Liver (tissue), 9 donors: Measurements from ENCODE around the gene CCDC196. TPM values are rescaled to one million over a fixed set of nuclear protein-coding genes. Genes with fewer than 3 reads are reported as not detected.

Experiments used
- DNase-seq: peaks from one replicate; pipeline ENCODE4 v3.0.0-alpha.2; 2017; ENCODE audit warnings: low spot score
- H3K27ac ChIP-seq, 2 donors: one replicate each; pipeline ENCODE4 v1.7.0; 2013; ENCODE audit warnings: inconsistent platforms in 2 of 2, low read length in 2 of 2, control low read depth in 1 of 2, low read depth in 1 of 2, mild to moderate bottlenecking in 1 of 2
- H3K27me3 ChIP-seq, 4 donors: one replicate each; pipeline versions ENCODE4 v1.6.1 to v1.7.0; 2013; ENCODE audit warnings: low read length in 3 of 4, inconsistent platforms in 1 of 4, mild to moderate bottlenecking in 1 of 4, moderate library complexity in 1 of 4; ENCODE audit not compliant: control insufficient read depth in 4 of 4, insufficient read depth in 4 of 4
- H3K36me3 ChIP-seq, 4 donors: one replicate each; pipeline versions ENCODE4 v1.6.1 to v1.7.0; 2013; ENCODE audit warnings: low read length in 3 of 4, mild to moderate bottlenecking in 3 of 4, low read depth in 1 of 4, moderate library complexity in 1 of 4; ENCODE audit not compliant: control insufficient read depth in 4 of 4, insufficient read depth in 3 of 4
- H3K4me1 ChIP-seq, 4 donors: one replicate each; pipeline versions ENCODE4 v1.6.1 to v1.7.0; 2013; ENCODE audit warnings: low read length in 3 of 4, mild to moderate bottlenecking in 3 of 4, moderate library complexity in 1 of 4; ENCODE audit not compliant: control insufficient read depth in 4 of 4, insufficient read depth in 4 of 4
- H3K4me3 ChIP-seq, 3 donors: one replicate each; pipeline versions ENCODE4 v1.6.1 to v1.7.0; 2013; ENCODE audit warnings: low read length in 3 of 3, control low read depth in 1 of 3, low read depth in 1 of 3, mild to moderate bottlenecking in 1 of 3
- H3K9ac ChIP-seq, 2 donors: one replicate each; pipeline ENCODE4 v1.7.0; 2013; ENCODE audit warnings: low read length in 2 of 2, mild to moderate bottlenecking in 2 of 2, moderate library complexity in 2 of 2, control low read depth in 1 of 2, low read depth in 1 of 2
- H3K9me3 ChIP-seq, 4 donors: one replicate each; pipeline versions ENCODE4 v1.6.1 to v1.7.0; 2013; ENCODE audit warnings: low read length in 3 of 4; ENCODE audit not compliant: control insufficient read depth in 4 of 4
- ATF3 ChIP-seq: IDR thresholded peaks from 2 replicates; pipeline ENCODE4 v1.6.1; 2016; ENCODE audit warnings: antibody characterized with exemption
- CTCF ChIP-seq: fragments of 150-350 bp; IDR thresholded peaks from 2 replicates; pipeline ENCODE4 v1.5.1; 2017; ENCODE audit warnings: improper control_type of control experiment, low read depth, low read length; ENCODE audit not compliant: missing input control
- EGR1 ChIP-seq, 2 donors: IDR thresholded peaks; 2 replicates each; pipeline ENCODE4 v1.6.1; 2016 to 2018; ENCODE audit warnings: antibody characterized with exemption in 2 of 2, low read depth in 2 of 2
- FOXA1 ChIP-seq: IDR thresholded peaks from 2 replicates; pipeline ENCODE4 v1.6.1; 2016; ENCODE audit warnings: antibody characterized with exemption
- FOXA2 ChIP-seq: IDR thresholded peaks from 2 replicates; pipeline ENCODE4 v1.6.1; 2016; ENCODE audit warnings: antibody characterized with exemption
- GABPA ChIP-seq, 2 donors: IDR thresholded peaks in 1 of 2; conservative IDR thresholded peaks in 1 of 2; 2 replicates each; pipeline ENCODE4 v1.6.1; 2016; ENCODE audit warnings: antibody characterized with exemption in 2 of 2, mild to moderate bottlenecking in 1 of 2, moderate library complexity in 1 of 2
- HNF4A ChIP-seq, 2 donors: conservative IDR thresholded peaks; 2 replicates each; pipeline ENCODE4 v1.6.1; 2016; ENCODE audit warnings: antibody characterized with exemption in 2 of 2, mild to moderate bottlenecking in 2 of 2
- HNF4G ChIP-seq: IDR thresholded peaks from 2 replicates; pipeline ENCODE4 v1.6.1; 2016; ENCODE audit warnings: antibody characterized with exemption
- JUND ChIP-seq, 2 donors: IDR thresholded peaks; 2 replicates each; pipeline ENCODE4 v1.6.1; 2016; ENCODE audit warnings: antibody characterized with exemption in 2 of 2
- NR2F2 ChIP-seq: IDR thresholded peaks from 2 replicates; pipeline ENCODE4 v1.6.1; 2016; ENCODE audit warnings: antibody characterized with exemption
- RAD21 ChIP-seq, 2 donors: IDR thresholded peaks; 2 replicates each; pipeline ENCODE4 v1.6.1; 2016; ENCODE audit warnings: antibody characterized with exemption in 2 of 2, mild to moderate bottlenecking in 2 of 2
- RXRA ChIP-seq, 2 donors: IDR thresholded peaks; 2 replicates each; pipeline ENCODE4 v1.6.1; 2017 to 2018; ENCODE audit warnings: antibody characterized with exemption in 2 of 2, mild to moderate bottlenecking in 1 of 2
- SP1 ChIP-seq: IDR thresholded peaks from 2 replicates; pipeline ENCODE4 v1.6.1; 2018; ENCODE audit warnings: antibody characterized with exemption, mild to moderate bottlenecking
- TAF1 ChIP-seq: conservative IDR thresholded peaks from 2 replicates; pipeline ENCODE4 v1.6.1; 2016; ENCODE audit warnings: antibody characterized with exemption, mild to moderate bottlenecking
- YY1 ChIP-seq: IDR thresholded peaks from 2 replicates; pipeline ENCODE4 v1.6.1; 2016; ENCODE audit warnings: antibody characterized with exemption, mild to moderate bottlenecking
- ZBTB33 ChIP-seq: IDR thresholded peaks from 2 replicates; pipeline ENCODE4 v1.6.1; 2016; ENCODE audit warnings: antibody characterized with exemption
- WGBS: extraction: QIAGEN DNeasy Blood & Tissue Kit; methylation state at CpG from one replicate; pipeline ENCODE4 v1.1.7; 2013; 5-methylcytosine and 5-hydroxymethylcytosine counted together
- polyA plus RNA-seq, 2 donors: library from polyadenylated mRNA; stranded (reverse) in 1 of 2; unstranded in 1 of 2; fragments of 200-250 nt in 1 of 2; fragments of >200 nt in 1 of 2; fragmentation: Nextera tagmentation in 1 of 2; extraction: Ambion mirVana in 1 of 2; gene quantifications; one replicate each; pipeline versions ENCODE4 v1.2.1 to v1.2.3, GENCODE V29; 2013 to 2015
- total RNA-seq, 2 donors: library from RNA; depleted of rRNA; stranded (reverse); fragments of >200 nt; gene quantifications; one replicate each; pipeline ENCODE4 v1.2.3, GENCODE V29; 2014
- TF ChIP-seq, protein P1 (sequence below): IDR thresholded peaks from 2 replicates; pipeline ENCODE4 v1.6.1; 2016; ENCODE audit warnings: antibody characterized with exemption, mild to moderate bottlenecking
- TF ChIP-seq, protein P2 (sequence below): IDR thresholded peaks from 2 replicates; pipeline ENCODE4 v1.6.1; 2016; ENCODE audit warnings: antibody characterized with exemption
- donor health status: healthy.
- donor health status: healthy.
- donor health status: healthy.
- donor health status: healthy.
- donor health status: healthy.

CCDC196 gene
- total and polyA plus RNA-seq, 4 donors = 5.4 to 11.4 (median 5.7) TPM; not detected in 1

DNA sequence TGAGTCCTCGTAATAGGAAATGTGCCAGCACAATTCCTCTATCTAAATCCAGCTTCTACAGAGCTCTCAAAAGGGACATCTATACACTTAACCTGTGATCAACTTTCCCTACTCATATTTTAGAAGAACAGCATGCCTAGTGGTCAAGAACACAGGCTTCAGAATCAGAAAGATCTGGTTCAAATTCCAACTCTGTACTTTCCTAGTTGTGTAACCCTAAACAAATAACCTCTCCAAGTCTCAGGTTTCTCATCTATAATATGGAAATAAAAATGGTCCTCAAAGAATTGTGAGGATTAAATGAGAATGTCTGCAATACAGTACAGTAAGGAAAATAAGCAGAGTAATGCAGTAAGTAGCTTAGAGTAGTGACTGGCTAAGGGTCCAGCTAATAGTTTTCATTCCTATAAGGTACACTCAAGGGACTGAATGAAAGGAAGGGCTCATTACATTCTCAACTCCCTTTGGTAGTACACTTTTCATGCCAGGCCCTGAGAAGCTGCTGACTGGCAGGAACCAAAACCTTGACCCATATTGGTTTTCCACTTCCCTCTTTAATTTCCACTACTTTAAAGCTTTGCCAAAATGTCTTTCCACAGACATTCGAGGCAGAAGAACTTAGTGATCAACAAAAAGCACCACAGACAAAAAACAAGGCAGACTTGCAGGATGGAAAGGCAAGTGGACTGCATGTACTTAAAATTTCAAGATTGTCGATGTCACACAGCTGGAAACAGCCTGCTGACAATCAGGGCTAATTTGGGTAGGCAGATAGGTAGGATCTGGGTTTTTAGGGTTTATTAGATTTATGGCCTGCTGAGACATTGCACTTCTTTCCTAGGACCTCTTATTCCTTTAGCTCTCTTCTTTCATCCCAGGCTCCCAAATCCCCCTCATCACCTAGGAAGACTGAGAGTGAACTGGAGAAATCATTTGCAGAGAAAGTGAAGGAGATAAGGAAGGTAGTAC, 4.3 kb downstream of the CCDC196 start:
- Histone ChIP-seq H3K4me1 (peaks cover 5 to 34% (median 21%) of the 10 kb centered on the region in 4 donors), H3K36me3 (no peaks in the 10 kb centered on the region), H3K27ac (peak overlapping the region in 1 of 2 donors; percentile 16), H3K4me3 (no peak overlapping the region), H3K9me3 (no peaks in the 10 kb centered on the region), H3K27me3 (no peaks in the 10 kb centered on the region), H3K9ac (no peak overlapping the region)
- peak; percentile 12 for TF ChIP-seq FOXA1
- TF ChIP-seq, protein P1, sequence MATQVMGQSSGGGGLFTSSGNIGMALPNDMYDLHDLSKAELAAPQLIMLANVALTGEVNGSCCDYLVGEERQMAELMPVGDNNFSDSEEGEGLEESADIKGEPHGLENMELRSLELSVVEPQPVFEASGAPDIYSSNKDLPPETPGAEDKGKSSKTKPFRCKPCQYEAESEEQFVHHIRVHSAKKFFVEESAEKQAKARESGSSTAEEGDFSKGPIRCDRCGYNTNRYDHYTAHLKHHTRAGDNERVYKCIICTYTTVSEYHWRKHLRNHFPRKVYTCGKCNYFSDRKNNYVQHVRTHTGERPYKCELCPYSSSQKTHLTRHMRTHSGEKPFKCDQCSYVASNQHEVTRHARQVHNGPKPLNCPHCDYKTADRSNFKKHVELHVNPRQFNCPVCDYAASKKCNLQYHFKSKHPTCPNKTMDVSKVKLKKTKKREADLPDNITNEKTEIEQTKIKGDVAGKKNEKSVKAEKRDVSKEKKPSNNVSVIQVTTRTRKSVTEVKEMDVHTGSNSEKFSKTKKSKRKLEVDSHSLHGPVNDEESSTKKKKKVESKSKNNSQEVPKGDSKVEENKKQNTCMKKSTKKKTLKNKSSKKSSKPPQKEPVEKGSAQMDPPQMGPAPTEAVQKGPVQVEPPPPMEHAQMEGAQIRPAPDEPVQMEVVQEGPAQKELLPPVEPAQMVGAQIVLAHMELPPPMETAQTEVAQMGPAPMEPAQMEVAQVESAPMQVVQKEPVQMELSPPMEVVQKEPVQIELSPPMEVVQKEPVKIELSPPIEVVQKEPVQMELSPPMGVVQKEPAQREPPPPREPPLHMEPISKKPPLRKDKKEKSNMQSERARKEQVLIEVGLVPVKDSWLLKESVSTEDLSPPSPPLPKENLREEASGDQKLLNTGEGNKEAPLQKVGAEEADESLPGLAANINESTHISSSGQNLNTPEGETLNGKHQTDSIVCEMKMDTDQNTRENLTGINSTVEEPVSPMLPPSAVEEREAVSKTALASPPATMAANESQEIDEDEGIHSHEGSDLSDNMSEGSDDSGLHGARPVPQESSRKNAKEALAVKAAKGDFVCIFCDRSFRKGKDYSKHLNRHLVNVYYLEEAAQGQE = no peak
- peak; percentile 36 for TF ChIP-seq FOXA2
- no peak for TF ChIP-seq TAF1
- peak; percentile 84 to 85 for TF ChIP-seq HNF4A (conservative IDR thresholded peaks at IDR 0.05)
- TF ChIP-seq RXRA (IDR thresholded peaks at IDR 0.05) = peak; percentile 62 to 63
- TF ChIP-seq, protein P2, sequence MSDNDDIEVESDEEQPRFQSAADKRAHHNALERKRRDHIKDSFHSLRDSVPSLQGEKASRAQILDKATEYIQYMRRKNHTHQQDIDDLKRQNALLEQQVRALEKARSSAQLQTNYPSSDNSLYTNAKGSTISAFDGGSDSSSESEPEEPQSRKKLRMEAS = peak; percentile 14
- no peak for TF ChIP-seq GABPA (IDR thresholded peaks at IDR 0.05 in 1 of 2, conservative IDR thresholded peaks at IDR 0.05 in 1 of 2)
- peak; percentile 21 for TF ChIP-seq NR2F2
- TF ChIP-seq YY1 = no peak
- peak; percentile 42 for TF ChIP-seq ZBTB33
- peak; percentile 4 for TF ChIP-seq SP1
- TF ChIP-seq ATF3 = peak; percentile 7
- TF ChIP-seq HNF4G = peak; percentile 59
- peak; percentile 46 to 62 for TF ChIP-seq JUND (IDR thresholded peaks at IDR 0.05)
- TF ChIP-seq RAD21 (IDR thresholded peaks at IDR 0.05) = peak; percentile 43 to 63
- TF ChIP-seq CTCF = peak; percentile 29
- TF ChIP-seq EGR1 (IDR thresholded peaks at IDR 0.05; ENCODE audit: low read depth in 2 of 2) = peak in 1 of 2 donors; percentile 21
- DNase-seq = no peak
- WGBS = 67% methylated on average over 3 of the region's 3 CpGs
